Measurements from ENCODE around the gene TSPAN18.

GRCh38 chr11:44943118-44943517 lies 216.4 kb downstream of the TSPAN18 start:
- TF ChIP-seq, protein P1, sequence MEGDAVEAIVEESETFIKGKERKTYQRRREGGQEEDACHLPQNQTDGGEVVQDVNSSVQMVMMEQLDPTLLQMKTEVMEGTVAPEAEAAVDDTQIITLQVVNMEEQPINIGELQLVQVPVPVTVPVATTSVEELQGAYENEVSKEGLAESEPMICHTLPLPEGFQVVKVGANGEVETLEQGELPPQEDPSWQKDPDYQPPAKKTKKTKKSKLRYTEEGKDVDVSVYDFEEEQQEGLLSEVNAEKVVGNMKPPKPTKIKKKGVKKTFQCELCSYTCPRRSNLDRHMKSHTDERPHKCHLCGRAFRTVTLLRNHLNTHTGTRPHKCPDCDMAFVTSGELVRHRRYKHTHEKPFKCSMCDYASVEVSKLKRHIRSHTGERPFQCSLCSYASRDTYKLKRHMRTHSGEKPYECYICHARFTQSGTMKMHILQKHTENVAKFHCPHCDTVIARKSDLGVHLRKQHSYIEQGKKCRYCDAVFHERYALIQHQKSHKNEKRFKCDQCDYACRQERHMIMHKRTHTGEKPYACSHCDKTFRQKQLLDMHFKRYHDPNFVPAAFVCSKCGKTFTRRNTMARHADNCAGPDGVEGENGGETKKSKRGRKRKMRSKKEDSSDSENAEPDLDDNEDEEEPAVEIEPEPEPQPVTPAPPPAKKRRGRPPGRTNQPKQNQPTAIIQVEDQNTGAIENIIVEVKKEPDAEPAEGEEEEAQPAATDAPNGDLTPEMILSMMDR (conservative IDR thresholded peaks at IDR 0.05; ENCODE audit: low read length), result no peak
- no peak for TF ChIP-seq EZH2phosphoT487 (IDR thresholded peaks at IDR 0.05; ENCODE audit: borderline replicate concordance, low read depth, low read length)
